ENCODE measurements around the gene CCNJL.

Gene CCNJL

GRCh38 chr5:160281275-160281674 is 31.1 kb downstream of the CCNJL start:
- no peak overlapping the region for H3K4me3 ChIP-seq (ENCODE audit: low read length)
- no peak overlapping the region for H3K4me2 ChIP-seq (ENCODE audit: low read length)
- TF ChIP-seq EZH2phosphoT487 (IDR thresholded peaks at IDR 0.05; ENCODE audit: borderline replicate concordance, low read length) (no peak), CTCF (IDR thresholded peaks at IDR 0.05; ENCODE audit: low read depth, low read length, poor library complexity, severe bottlenecking) (no peak)
- H4K20me1 ChIP-seq (ENCODE audit: control insufficient read depth, insufficient read depth, low read depth, low read length): no peaks in the 10 kb centered on the region
- H3K79me2 ChIP-seq (ENCODE audit: control insufficient read depth, low read length): no peaks in the 10 kb centered on the region
- H3K36me3 ChIP-seq (ENCODE audit: control insufficient read depth, low read length): no peaks in the 10 kb centered on the region
- H3K4me1 ChIP-seq (ENCODE audit: control insufficient read depth, low read length): no peaks in the 10 kb centered on the region
- peaks cover 11% of the 10 kb centered on the region; the same call in 1 of the 2 replicates for H3K27me3 ChIP-seq (ENCODE audit: control insufficient read depth, low read length)
- no peak overlapping the region for H3K27ac ChIP-seq (ENCODE audit: low read depth, low read length)
- H3K9me2 ChIP-seq (replicated peaks; ENCODE audit: control insufficient read depth, low read length): no peaks in the 10 kb centered on the region
- H3K9me3 ChIP-seq (ENCODE audit: control insufficient read depth, insufficient read depth, low read length): no peaks in the 10 kb centered on the region
- H3F3A ChIP-seq (ENCODE audit: control insufficient read depth, insufficient read depth): no peaks in the 10 kb centered on the region

- Histone ChIP-seq H3F3A (ENCODE audit: control insufficient read depth, insufficient read depth) (no peaks in the 10 kb centered on the region), H3K4me2 (ENCODE audit: low read length) (no peak overlapping the region), H3K4me1 (ENCODE audit: control insufficient read depth, low read length) (no peaks in the 10 kb centered on the region), H3K27ac (ENCODE audit: low read depth, low read length) (no peak overlapping the region), H3K36me3 (ENCODE audit: control insufficient read depth, low read length) (no peaks in the 10 kb centered on the region), H3K79me2 (ENCODE audit: control insufficient read depth, low read length) (no peaks in the 10 kb centered on the region), H4K20me1 (ENCODE audit: control insufficient read depth, insufficient read depth, low read depth, low read length) (no peaks in the 10 kb centered on the region), H3K9me2 (replicated peaks; ENCODE audit: control insufficient read depth, low read length) (no peaks in the 10 kb centered on the region), H3K4me3 (ENCODE audit: low read length) (no peak overlapping the region), H3K27me3 (ENCODE audit: control insufficient read depth, low read length) (peaks cover 11% of the 10 kb centered on the region; the same call in 1 of the 2 replicates), H3K9me3 (ENCODE audit: control insufficient read depth, insufficient read depth, low read length) (no peaks in the 10 kb centered on the region)
- TF ChIP-seq EZH2phosphoT487 (IDR thresholded peaks at IDR 0.05; ENCODE audit: borderline replicate concordance, low read length) (no peak), CTCF (IDR thresholded peaks at IDR 0.05; ENCODE audit: low read depth, low read length, poor library complexity, severe bottlenecking) (no peak)
Observed at GRCh38 chr5:160280384-160281095, 31.8 kb downstream of the CCNJL start.

GRCh38 chr5:160278343-160278742 is 34.0 kb downstream of the CCNJL start:
- Histone ChIP-seq H3K9me2 (replicated peaks; ENCODE audit: control insufficient read depth, low read length) (no peaks in the 10 kb centered on the region), H3K27me3 (ENCODE audit: control insufficient read depth, low read length) (peaks cover 11% of the 10 kb centered on the region; the same call in 1 of the 2 replicates), H3K4me2 (ENCODE audit: low read length) (no peak overlapping the region), H3F3A (ENCODE audit: control insufficient read depth, insufficient read depth) (no peaks in the 10 kb centered on the region), H3K79me2 (ENCODE audit: control insufficient read depth, low read length) (no peaks in the 10 kb centered on the region), H3K9me3 (ENCODE audit: control insufficient read depth, insufficient read depth, low read length) (no peaks in the 10 kb centered on the region), H3K27ac (ENCODE audit: low read depth, low read length) (no peak overlapping the region), H3K4me1 (ENCODE audit: control insufficient read depth, low read length) (no peaks in the 10 kb centered on the region), H3K36me3 (ENCODE audit: control insufficient read depth, low read length) (no peaks in the 10 kb centered on the region), H4K20me1 (ENCODE audit: control insufficient read depth, insufficient read depth, low read depth, low read length) (no peaks in the 10 kb centered on the region), H3K4me3 (ENCODE audit: low read length) (no peak overlapping the region)
- no peak for TF ChIP-seq CTCF (IDR thresholded peaks at IDR 0.05; ENCODE audit: low read depth, low read length, poor library complexity, severe bottlenecking)
- TF ChIP-seq EZH2phosphoT487 (IDR thresholded peaks at IDR 0.05; ENCODE audit: borderline replicate concordance, low read length): no peak

Data from DOHH2 (cell line).